ENCODE measurements around the gene OXSR1. TPM values are rescaled to one million over a fixed set of nuclear protein-coding genes. Genes with fewer than 3 reads are reported as not detected.

Gene OXSR1
- total and polyA plus RNA-seq, 2 experiments from 2014 or later = 16.0 to 41.1 TPM

GRCh38 chr3:38157117-38157516 lies 8.2 kb upstream of the OXSR1 start:
- Histone ChIP-seq H3K9me2 (ENCODE audit: insufficient read depth) (0 out of 2 replicates have a peak, but pooled peaks cover 2% of the 10 kb centered on the region), H3K79me2 (replicated peaks; ENCODE audit: insufficient read depth) (no peaks in the 10 kb centered on the region), H3K27me3 (ENCODE audit: insufficient read depth) (no peaks in the 10 kb centered on the region), H3K4me2 (no peak overlapping the region), H2AFZ (no peak overlapping the region), H3K4me3 (no peak overlapping the region), H3F3A (replicated peaks; ENCODE audit: low read depth) (peaks cover 6% of the 10 kb centered on the region; the same call in 1 of the 2 replicates), H4K20me1 (replicated peaks; ENCODE audit: insufficient read depth) (no peaks in the 10 kb centered on the region), H3K36me3 (ENCODE audit: insufficient read depth) (no peaks in the 10 kb centered on the region), H3K4me1 (ENCODE audit: insufficient read depth) (no peaks in the 10 kb centered on the region), H3K27ac (ENCODE audit: low read depth) (no peak overlapping the region)
- ATAC-seq (no peak), DNase-seq (ENCODE audit: low spot score) (no peak)
- Mint-ChIP-seq H3K4me3 (no peak overlapping the region), H3K9me3 (no peaks in the 10 kb centered on the region), H3K36me3 (ENCODE audit: low read depth) (no peaks in the 10 kb centered on the region), H3K4me1 (peaks cover 4% of the 10 kb centered on the region; the same call in 1 of the 3 replicates), H3K27me3 (ENCODE audit: insufficient read depth, low read depth, poor library complexity) (peaks cover 3% of the 10 kb centered on the region), H3K27ac (no peak overlapping the region)
- TF ChIP-seq CTCF (conservative IDR thresholded peaks at IDR 0.05; ENCODE audit: low read depth in 2 of 2) = no peak

- Histone ChIP-seq H3K4me1 (ENCODE audit: insufficient read depth) (no peaks in the 10 kb centered on the region), H3K4me3 (no peak overlapping the region), H3K4me2 (no peak overlapping the region), H3K27me3 (ENCODE audit: insufficient read depth) (no peaks in the 10 kb centered on the region), H3K9me2 (ENCODE audit: insufficient read depth) (0 out of 2 replicates have a peak, but pooled peaks cover 2% of the 10 kb centered on the region), H3F3A (replicated peaks; ENCODE audit: low read depth) (peaks cover 7% of the 10 kb centered on the region), H3K36me3 (ENCODE audit: insufficient read depth) (no peaks in the 10 kb centered on the region), H2AFZ (no peak overlapping the region), H3K27ac (ENCODE audit: low read depth) (no peak overlapping the region), H4K20me1 (replicated peaks; ENCODE audit: insufficient read depth) (no peaks in the 10 kb centered on the region), H3K79me2 (replicated peaks; ENCODE audit: insufficient read depth) (no peaks in the 10 kb centered on the region)
- Mint-ChIP-seq H3K4me1 (peaks cover 4% of the 10 kb centered on the region; the same call in 1 of the 3 replicates), H3K27me3 (ENCODE audit: insufficient read depth, low read depth, poor library complexity) (peaks cover 3% of the 10 kb centered on the region), H3K4me3 (no peak overlapping the region), H3K36me3 (ENCODE audit: low read depth) (no peaks in the 10 kb centered on the region), H3K27ac (no peak overlapping the region), H3K9me3 (no peaks in the 10 kb centered on the region)
- ATAC-seq (no peak), DNase-seq (ENCODE audit: low spot score) (no peak)
- TF ChIP-seq ETS1 (IDR thresholded peaks at IDR 0.05) (no peak), ZNF462 (CRISPR knock-in tag; IDR thresholded peaks at IDR 0.05) (no peak), ZNF114 (CRISPR knock-in tag; IDR thresholded peaks at IDR 0.05) (no peak), ZNF331 (CRISPR knock-in tag; IDR thresholded peaks at IDR 0.05; ENCODE audit: low read depth) (no peak), JUNB (IDR thresholded peaks at IDR 0.05; ENCODE audit: unreplicated experiment) (no peak), EZH2 (IDR thresholded peaks at IDR 0.05; ENCODE audit: low read depth, unreplicated experiment) (no peak), STAT1 (IDR thresholded peaks at IDR 0.05; ENCODE audit: unreplicated experiment) (no peak), REST (IDR thresholded peaks at IDR 0.05; ENCODE audit: unreplicated experiment) (no peak), CREB1 (CRISPR knock-in tag; IDR thresholded peaks at IDR 0.05; ENCODE audit: low read depth) (no peak)
Measured at GRCh38 chr3:38157595-38157994, 7.7 kb upstream of the OXSR1 start.
